ENCODE results near the gene AQP11.
A peak's percentile ranks its signal among the peaks of the same experiment; 100 is the strongest.

DNA sequence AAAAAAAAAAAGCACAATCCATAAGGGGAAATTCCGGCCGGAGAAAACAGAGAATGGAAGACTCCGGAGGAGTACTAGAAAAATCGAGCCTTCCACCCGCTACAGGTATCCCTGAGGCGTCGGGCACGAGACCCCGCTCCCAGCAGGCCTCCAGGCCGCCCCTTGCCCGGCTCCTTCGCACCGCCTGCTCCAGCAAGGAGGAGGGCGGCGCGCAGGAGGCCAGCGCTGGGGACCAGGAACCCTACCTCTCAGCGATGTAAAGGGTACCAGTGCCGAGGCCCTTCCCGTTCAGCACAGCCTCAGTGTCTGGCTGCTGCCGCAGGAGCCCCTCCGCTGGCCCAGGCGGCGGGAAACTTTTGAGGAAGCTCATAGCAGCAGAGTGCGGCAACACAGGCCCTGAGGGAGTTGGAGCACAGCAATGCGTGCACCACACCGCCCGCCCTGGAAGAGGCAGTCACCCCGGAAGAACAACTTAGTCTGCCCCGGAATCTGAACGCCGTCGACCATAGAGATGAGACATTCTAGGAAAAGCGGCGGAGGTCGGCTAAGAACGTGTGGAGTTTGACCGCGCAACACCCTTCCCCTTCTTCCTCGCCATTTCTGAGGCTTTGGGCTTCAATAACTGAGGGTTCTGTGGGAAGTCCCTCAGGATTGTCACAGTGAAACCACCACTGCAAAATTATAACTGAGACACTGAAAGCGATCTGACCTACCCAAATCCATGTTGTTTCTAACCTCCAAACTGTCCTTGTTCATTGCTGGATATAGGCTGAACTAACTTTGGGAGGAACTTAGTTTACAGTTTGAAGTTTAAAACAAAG is 47.8 kb downstream of the AQP11 start, which contains the start of gene CLNS1A:
- TF ChIP-seq, protein P1, sequence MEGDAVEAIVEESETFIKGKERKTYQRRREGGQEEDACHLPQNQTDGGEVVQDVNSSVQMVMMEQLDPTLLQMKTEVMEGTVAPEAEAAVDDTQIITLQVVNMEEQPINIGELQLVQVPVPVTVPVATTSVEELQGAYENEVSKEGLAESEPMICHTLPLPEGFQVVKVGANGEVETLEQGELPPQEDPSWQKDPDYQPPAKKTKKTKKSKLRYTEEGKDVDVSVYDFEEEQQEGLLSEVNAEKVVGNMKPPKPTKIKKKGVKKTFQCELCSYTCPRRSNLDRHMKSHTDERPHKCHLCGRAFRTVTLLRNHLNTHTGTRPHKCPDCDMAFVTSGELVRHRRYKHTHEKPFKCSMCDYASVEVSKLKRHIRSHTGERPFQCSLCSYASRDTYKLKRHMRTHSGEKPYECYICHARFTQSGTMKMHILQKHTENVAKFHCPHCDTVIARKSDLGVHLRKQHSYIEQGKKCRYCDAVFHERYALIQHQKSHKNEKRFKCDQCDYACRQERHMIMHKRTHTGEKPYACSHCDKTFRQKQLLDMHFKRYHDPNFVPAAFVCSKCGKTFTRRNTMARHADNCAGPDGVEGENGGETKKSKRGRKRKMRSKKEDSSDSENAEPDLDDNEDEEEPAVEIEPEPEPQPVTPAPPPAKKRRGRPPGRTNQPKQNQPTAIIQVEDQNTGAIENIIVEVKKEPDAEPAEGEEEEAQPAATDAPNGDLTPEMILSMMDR (IDR thresholded peaks at IDR 0.05), result peak in 1 of 6 experiments; percentile 17
- TF ChIP-seq POLR2A (IDR thresholded peaks at IDR 0.05), result peak in 2 of 4 donors; percentile 49 to 82
